HuH-7.5 (cell line): Measurements from ENCODE around the gene NAXE.
"Not testable (repeated sequence)": the region's sequence is repeated elsewhere in the genome, so short reads cannot be mapped to it uniquely, and the experiment has no call there.

Source experiments
- DNase-seq: peaks from one replicate; pipeline ENCODE4 v3.0.0; 2011; ENCODE audit warnings: low spot score

The NAXE gene

DNA sequence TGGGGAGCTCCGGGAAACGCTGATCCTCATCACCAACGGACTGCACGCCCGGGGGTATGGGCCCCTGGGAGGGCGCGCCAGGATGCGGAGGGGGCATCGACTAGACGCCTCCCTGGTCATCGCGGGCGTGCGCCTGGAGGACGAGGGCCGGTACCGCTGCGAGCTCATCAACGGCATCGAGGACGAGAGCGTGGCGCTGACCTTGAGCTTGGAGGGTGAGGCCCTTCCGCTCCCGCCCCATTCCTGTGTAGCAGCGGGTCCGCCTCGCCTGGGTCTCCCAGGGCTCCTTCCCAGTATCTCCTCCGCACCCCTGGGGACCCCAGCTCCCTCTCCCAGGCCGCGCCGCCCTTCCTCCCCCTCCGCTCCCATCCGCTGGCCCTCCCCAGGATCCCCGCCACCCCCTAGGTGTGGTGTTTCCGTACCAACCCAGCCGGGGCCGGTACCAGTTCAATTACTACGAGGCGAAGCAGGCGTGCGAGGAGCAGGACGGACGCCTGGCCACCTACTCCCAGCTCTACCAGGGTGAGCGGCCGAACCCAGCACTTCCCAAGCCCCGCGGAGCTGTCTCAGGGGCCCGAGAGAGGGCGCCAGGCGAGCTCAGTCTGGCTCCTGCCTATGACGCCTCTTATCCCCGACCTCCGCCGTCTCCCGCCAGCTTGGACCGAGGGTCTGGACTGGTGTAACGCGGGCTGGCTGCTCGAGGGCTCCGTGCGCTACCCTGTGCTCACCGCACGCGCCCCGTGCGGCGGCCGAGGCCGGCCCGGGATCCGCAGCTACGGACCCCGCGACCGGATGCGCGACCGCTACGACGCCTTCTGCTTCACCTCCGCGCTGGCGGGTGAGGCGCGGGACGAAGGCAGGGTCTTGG lies 32.6 kb downstream of the NAXE start:
- no peak for DNase-seq

DNA sequence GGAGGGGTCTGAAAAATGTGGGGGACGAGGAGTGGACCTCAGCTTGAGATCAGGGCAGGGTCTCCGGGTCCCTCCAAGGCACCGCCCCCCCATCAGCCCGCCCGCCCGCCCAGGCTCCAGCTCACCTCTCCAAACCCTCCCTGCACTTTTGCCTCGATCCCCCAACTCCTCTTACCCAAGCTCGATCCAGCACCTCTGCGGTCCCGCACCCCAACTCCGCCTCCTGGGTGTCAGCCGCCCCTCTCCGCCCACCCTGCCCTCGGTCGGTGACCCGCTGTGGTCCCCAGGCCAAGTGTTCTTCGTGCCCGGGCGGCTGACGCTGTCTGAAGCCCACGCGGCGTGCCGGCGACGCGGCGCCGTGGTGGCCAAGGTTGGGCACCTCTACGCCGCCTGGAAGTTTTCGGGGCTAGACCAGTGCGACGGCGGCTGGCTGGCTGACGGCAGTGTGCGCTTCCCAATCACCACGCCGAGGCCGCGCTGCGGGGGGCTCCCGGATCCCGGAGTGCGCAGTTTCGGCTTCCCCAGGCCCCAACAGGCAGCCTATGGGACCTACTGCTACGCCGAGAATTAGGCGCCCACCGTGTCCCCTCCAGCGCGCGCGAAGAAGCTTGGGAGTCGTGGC lies 33.3 kb downstream of the NAXE start:
- no peak for DNase-seq

DNA sequence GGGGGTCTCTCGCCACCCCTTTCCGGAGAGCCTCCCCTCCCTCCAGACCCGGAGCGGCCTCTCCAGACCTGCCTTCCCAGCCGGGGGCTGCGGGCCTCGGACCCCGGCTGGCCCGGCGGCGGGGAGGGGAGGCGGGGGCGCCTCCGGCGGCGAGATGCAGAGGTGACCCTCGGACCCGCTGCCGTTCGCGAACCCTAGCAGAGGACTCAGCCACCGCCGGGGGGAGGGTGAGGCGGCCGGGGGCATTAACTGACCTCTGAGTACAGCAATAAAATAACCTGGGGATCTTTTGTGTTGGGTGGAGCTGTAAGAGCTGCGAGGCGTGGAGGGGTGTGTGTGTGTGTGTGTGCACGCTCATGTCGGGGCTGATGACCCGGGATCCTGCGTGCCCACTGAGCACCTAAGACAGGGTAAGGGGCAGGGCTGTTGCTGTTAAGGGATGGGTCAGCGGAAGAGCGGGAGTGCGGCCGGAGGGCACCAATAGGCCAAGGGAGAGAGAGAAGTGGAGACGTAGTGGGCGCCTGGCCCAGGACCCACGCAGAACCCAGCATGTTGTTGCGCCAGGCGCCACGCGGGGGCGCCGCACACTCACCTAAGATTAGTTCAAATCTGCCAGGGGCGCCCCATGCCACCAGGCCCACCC lies 34.0 kb downstream of the NAXE start:
- DNase-seq, result no peak

DNA sequence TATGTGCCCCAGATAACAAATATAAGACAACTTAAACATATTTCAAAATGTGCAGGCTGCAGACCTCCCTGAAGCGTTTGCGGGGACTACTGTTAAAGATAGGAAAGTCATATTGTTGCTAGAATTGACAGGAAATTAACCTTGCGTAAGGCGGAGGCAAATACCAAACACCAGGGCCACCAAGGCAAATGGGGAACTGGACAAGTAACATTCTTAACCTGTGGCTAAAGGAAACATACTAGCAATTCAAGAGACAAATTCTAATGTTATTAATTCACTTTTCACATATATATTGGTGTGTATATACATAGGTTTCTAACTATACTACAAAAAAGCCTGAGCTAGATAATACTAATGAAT lies 34.5 kb downstream of the NAXE start:
- DNase-seq, result no peak

DNA sequence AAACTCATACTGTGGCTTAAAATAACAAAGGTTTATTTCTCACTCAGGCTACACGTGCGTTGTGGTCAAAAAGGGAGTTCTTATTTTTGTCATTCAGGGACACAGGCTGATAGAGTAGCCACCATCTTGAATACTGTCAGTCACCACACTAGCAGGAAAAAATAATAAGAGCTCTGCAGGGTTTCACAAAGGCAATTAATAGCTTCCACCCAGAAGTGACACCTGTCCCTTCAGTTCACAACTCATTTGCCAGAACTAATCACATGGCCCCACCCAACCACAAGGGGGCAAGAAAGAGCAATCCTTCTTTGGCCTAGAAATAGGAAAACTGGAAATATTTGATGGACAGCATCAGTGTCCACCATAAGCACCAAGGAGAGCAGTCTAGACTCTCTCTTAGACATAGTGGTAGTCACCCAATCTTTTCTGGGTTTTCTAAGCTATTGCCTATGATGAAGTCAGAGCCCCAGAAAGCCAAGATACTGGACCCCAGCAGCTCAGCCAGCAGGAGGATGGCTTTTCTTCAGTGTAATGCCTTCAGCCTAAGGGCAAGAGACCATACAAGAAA lies 35.8 kb downstream of the NAXE start:
- no peak for DNase-seq

DNA sequence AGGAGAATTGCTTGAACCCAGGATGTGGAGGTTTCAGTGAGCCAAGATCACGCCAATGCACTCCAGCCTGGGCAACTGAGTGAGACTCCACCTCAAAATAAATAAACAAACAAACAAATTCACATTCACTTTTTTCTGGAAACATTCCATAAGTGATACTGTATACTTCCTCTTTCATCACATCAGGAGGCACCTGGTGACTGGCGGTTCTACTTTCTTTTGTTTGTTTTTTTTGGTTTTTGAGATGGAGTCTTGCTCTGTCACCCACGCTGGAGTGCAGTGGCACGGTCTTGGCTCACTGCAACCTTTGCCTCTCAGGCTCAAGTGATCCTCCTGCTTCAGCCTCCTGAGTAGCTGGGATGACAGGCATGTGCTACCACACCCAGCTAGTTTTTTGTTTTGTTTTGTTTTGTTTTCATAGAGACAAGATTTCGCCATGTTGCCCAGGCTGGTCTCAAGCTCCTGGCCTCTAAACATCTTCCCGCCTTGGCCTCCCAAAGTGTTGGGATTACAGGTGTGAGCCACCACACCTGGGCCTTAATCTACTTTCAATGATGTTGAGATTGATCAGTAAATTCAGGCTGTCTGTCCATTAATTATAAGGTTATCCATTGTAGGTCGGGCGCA lies 38.4 kb downstream of the NAXE start:
- DNase-seq, result no peak

DNA sequence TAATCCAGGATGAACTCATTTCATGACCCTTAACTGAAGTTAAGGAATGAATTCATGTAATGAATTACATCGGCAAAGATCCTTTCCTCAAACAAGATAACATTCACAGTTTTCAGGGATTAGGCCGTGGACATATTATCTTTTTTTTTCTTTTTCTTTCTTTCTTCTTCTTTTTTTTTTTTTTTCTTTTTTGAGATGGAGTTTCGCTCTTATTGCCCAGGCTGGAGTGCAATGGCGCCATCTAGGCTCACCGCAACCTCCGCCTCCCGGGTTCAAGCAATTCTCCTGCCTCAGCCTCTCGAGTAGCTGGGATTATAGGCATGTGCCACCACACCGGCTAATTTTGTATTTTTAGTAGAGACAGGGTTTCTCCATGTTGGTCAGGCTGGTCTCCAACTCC lies 39.6 kb downstream of the NAXE start:
- not testable (repeated sequence) for DNase-seq

DNA sequence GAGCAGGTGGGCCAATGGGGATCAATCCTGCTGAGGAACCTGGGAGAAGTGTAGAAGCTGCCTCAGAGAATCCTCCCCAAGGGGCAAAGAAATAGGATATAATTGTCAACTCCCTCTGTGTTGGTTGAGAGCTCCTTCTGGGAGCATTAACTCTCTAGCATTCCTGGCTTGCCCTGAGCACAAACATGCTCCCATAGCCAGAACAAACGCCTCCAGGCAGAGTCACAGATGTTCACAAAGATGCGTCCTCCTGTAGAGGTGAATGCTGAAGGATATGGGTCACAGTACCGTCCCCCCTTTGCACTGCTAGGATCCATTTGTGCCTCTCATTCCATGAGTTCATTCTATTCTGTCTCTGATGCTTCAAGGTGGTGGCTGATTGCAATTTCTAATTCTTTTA lies 40.8 kb downstream of the NAXE start:
- DNase-seq, result no peak

DNA sequence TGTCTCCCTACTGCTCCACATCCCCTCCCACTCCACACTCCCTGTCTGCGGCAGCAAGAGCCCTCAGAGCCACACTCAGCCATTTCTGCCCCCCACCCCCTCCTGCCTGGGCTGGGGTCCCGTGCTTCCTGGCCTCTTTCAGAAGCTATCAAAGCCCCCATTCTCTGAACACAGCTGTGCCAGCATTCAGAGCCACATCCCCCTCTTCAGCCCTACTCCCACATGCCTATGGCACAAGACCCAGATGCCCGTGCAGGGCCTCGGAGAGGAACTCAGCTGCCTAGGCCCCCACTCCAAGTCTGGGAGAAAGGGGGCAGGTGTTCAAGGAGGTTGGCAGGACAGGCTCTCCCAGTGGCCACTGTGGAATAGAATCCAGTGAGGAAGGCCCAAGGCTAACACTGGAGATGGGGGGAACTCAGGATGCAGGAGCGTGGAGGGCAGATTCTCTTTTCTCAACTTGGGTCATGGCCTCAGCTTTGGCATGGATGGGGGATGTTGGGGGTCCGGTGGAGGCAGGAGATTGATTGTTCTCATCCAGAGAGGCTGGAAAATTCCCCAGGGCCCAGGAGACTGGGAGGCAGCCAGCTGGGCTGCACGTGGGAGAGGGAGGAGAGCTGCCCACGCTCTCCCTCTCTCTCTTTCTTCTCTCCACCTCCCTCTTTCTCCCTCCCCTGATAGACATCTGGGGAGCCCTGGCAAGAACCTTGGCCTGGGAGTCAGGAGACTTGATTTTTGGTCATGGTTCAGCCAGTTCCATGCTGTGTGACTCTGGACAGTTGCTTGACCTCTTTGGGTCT lies 46.8 kb downstream of the NAXE start:
- no peak for DNase-seq

DNA sequence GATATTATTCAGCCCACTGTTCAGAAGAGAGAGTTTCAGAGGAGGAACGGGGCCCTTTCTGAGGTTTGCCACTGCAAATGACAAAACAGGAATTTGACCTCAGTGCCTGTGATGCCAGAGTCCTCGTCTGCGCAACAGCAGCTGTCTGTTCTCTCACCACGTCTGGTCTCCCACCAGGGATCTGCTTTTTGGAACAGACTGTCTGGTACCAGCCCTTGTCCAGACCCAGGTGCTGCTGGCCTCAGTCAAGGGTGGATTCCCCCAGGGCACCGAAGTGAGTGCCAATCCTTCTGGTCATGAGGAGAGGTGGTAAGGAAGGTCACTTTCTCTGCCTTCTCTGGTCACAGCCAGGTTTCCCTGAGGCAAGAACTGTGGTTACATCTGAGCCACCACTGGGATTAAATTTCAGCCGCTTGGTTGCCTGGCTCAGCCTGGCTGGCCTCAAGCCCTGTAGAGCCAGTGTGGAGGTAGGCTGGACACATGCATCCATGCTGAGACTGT lies 48.1 kb downstream of the NAXE start:
- no peak for DNase-seq

DNA sequence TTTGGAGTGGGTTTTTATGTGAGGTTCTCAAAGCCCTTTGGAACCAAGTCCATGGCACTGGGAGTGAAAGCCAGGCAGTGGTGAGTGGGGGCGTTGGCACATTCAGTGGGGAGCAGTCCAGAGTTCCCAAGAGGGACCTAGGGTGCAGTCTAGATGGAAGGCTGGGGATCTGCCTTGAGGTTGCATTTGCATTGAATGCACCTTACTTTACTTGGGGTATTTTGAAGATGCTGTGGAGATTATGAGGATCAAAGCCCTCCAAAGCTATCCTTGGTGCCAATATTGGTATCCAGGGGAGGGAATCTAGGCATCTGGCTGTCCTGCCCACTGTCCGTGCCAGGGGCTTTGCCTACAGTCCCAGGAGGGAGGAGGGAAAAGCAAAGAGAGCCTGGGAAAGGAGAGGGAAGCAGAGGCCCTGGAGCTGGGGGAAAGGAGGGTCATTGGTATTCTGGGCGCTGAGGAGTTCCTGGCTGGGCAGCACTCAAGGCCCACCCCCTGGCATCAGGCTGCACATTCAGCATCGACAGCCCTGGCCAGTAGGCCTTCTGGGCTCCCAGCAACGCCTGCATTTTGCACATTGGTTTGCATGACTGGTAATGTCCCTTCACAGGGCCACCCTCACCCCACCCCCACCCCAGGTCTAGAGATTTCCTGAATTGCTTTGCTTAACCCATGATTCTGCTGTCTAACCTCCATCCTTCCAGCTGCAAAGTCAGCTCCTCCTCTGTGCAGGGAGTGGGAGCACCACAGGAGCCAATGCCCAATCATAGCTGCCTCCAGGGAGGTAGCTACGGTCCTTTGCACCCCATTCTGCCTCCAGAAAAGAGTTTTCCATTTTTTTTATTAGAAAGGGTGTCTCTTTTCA lies 49.5 kb downstream of the NAXE start:
- DNase-seq, result no peak

DNA sequence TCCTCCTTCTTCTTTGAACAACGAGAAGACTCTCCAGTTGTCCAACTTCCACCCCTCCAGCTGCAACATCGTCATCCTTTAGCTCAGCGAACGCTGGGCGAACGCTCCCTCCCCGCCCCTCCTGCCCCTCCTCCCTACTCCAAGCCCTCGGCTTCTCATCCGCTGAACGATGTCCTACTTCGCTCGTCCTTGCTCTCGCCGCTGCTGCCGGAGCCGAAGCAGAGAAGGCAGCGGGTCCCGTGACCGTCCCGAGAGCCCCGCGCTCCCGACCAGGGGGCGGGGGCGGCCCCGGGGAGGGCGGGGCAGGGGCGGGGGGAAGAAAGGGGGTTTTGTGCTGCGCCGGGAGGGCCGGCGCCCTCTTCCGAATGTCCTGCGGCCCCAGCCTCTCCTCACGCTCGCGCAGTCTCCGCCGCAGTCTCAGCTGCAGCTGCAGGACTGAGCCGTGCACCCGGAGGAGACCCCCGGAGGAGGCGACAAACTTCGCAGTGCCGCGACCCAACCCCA lies 50.2 kb downstream of the NAXE start, which contains the start of gene BCAN:
Gene BCAN, plus strand, starts transcription at position 357 of the 504 bp plus-strand sequence. CDS start 3,938 bp downstream, outside the sequence.
- no peak for DNase-seq

DNA sequence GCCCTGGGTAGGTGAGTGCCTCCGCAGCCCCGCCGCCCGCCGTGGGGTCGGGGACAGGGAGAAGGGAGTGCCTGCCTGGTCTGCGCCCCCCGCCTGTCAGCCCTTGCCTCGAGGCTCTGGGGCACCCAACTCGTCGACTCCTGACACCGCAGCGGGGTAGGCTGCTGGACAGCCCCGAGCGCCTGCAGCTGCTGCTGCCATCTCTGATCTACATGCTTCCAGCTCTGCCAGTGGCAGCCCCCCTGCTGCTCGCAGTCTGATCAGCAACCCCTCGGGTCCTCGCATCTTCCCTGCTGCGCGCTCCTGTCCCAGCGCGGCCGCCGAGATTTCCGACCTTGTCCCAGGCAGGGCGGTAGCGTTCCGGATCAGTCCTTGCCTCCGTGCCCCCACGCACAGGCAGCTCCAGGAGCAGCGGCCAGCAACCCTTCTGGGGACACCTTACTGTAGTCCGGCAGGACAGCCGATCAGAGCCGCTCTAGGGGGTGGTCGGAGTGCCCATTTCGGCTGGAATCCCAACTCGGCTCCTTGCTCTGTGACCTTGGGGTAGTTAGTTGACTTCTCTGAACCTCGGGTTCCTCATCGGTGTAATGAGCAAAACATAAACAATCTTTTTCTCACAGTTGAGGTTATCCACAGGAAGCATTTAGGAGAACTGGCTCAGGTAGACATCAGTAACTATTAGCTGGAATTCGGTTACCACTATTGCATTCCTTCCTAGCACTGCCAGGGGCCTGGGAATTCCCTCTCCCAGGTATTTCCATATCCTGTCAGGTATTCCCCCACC lies 50.9 kb downstream of the NAXE start:
- no peak for DNase-seq

DNA sequence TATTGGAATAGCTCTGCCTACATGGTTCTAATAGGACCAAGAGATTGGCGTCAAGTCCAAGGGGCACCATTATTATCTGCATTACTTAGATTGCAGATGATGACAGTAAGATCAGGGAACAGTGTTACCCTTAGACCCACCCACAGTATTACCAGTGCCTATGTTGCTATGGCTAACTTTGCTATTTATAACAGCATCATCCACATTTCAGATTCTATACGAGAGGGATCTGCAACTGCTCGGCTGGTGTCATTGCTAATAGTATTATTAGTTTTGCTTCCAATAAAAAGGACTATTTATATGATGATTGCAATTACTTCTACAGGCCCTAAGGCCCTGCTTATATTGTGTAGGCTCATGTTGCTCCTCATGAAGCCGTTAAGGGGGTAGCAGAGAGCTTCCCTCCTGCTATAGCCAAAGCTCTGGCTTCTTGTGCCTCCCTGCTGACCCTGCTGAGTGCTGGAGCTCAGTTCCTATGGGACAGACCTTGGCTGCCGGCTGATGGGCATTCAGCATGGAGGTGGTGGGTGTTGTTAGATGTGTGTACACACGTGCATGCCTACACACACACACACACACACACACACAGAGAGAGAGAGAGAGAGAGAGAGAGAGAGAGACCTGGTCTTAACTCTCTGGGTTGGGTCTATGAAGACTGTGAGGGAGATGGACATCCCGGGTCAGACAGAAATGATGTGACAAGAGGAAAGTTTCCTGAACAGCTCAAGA lies 51.6 kb downstream of the NAXE start:
- DNase-seq, result no peak

DNA sequence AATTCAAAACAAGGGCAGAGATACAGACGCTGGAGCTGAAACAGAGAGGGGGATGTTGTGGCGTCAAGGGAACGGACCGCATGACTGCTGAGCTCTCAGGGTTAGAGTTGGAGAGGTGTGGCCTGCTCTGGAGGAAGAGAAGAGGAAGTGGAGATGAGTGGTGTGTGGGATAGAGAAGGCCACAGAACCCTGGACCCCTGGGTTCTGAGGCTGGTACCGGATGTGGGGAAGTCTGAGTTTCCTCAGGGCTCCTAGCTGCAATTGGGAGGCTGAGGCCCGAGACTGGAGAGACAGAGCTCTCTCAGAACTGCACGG lies 52.2 kb downstream of the NAXE start:
- DNase-seq, result no peak
